Keratinocyte (primary cell): Measurements from ENCODE around the gene DGKH. TPM values are rescaled to one million over a fixed set of nuclear protein-coding genes. Genes with fewer than 3 reads are reported as not detected.
A peak's percentile ranks its signal among the peaks of the same experiment; 100 is the strongest.

Experiments
- DNase-seq: peaks from one replicate; pipeline ENCODE4 v3.0.0-alpha.2; 2011; ENCODE audit warnings: low read depth, missing footprints, low spot score
- FAIRE-seq: peaks from 2 replicates; lab custom pipeline; 2011; peaks lifted over from hg19 to GRCh38; lab: Jason Lieb, UNC
- H2AFZ ChIP-seq: 2 replicates; pipeline ENCODE4 v1.6.0; 2012; ENCODE audit warnings: low read length, control low read depth, inconsistent platforms; ENCODE audit not compliant: control insufficient read depth
- H3K27ac ChIP-seq: 2 replicates; pipeline ENCODE4 v1.5.1; 2011; ENCODE audit warnings: low read length; ENCODE audit not compliant: control insufficient read depth, insufficient read depth
- H3K27me3 ChIP-seq: 3 replicates; pipeline ENCODE4 v1.6.0; 2011; ENCODE audit warnings: low read length; ENCODE audit not compliant: control insufficient read depth, insufficient read depth; ENCODE audit errors: extremely low read depth
- H3K36me3 ChIP-seq, 2 experiments: 2 replicates in 1 of 2; 3 replicates in 1 of 2; pipeline ENCODE4 v1.5.1; 2011; ENCODE audit warnings: low read length in 2 of 2, mild to moderate bottlenecking in 1 of 2; ENCODE audit not compliant: control insufficient read depth in 2 of 2, insufficient read depth in 2 of 2; ENCODE audit errors: extremely low read depth in 1 of 2
- H3K4me1 ChIP-seq: 3 replicates; pipeline ENCODE4 v1.5.1; 2011; ENCODE audit warnings: low read length; ENCODE audit not compliant: control insufficient read depth, insufficient read depth; ENCODE audit errors: extremely low read depth
- H3K4me2 ChIP-seq: 3 replicates; pipeline ENCODE4 v1.6.0; 2011; ENCODE audit warnings: low read depth, low read length; ENCODE audit not compliant: control insufficient read depth, insufficient read depth; ENCODE audit errors: extremely low read depth
- H3K4me3 ChIP-seq, 3 experiments: fragments of 200-600 bp in 1 of 3; sonication (generic) in 1 of 3; 2 replicates in 2 of 3; 3 replicates in 1 of 3; pipeline ENCODE4 v1.5.1; 2011 to 2016; ENCODE audit warnings: low read length in 3 of 3, mild to moderate bottlenecking in 3 of 3, control low read depth in 2 of 3, inconsistent platforms in 1 of 3, low read depth in 1 of 3, mixed read lengths in 1 of 3, mixed run types in 1 of 3, moderate library complexity in 1 of 3; ENCODE audit not compliant: control insufficient read depth in 2 of 3, insufficient read depth in 2 of 3; ENCODE audit errors: extremely low read depth in 1 of 3
- H3K79me2 ChIP-seq: 2 replicates; pipeline ENCODE4 v1.6.0; 2012; ENCODE audit warnings: low read length; ENCODE audit not compliant: control insufficient read depth, insufficient read depth
- H3K9ac ChIP-seq: 3 replicates; pipeline ENCODE4 v1.6.0; 2011; ENCODE audit warnings: low read length; ENCODE audit not compliant: control insufficient read depth, insufficient read depth; ENCODE audit errors: extremely low read depth
- H3K9me1 ChIP-seq: 3 replicates; pipeline ENCODE4 v1.6.0; 2011; ENCODE audit warnings: low read length; ENCODE audit not compliant: control insufficient read depth, insufficient read depth; ENCODE audit errors: extremely low read depth
- H3K9me3 ChIP-seq: 2 replicates; pipeline ENCODE4 v1.5.1; 2012; ENCODE audit warnings: low read depth, low read length; ENCODE audit not compliant: control insufficient read depth
- H4K20me1 ChIP-seq: 3 replicates; pipeline ENCODE4 v1.6.0; 2011; ENCODE audit warnings: low read length; ENCODE audit not compliant: control insufficient read depth, insufficient read depth; ENCODE audit errors: extremely low read depth
- EZH2 ChIP-seq: IDR thresholded peaks from one replicate; pipeline ENCODE4 v1.6.1; 2012; ENCODE audit warnings: inconsistent platforms, mild to moderate bottlenecking, low read length, moderate library complexity
- dilution Hi-C: fragments of 300-500 bp; cut with MboI; formaldehyde crosslinking; loops from one replicate; pipeline ENCODE4 v1.7.0; 2020; ENCODE audit warnings: low sequenced_read_pairs; ENCODE audit not compliant: extremely low pct_ligation_motif_present
- polyA plus RNA-seq, 5 experiments: library from polyadenylated mRNA; depleted of rRNA in 3 of 5; stranded (reverse) in 3 of 5; stranded (forward) in 1 of 5; unstranded in 1 of 5; fragments of >200 nt; gene quantifications; 1 replicate in 1 of 5; 2 replicates in 3 of 5; 3 replicates in 1 of 5; pipeline versions ENCODE4 v1.2.1 to v1.2.3, GENCODE V29; 2011 to 2012; ENCODE audit warnings: missing spikeins in 2 of 5, low read depth in 1 of 5, low replicate concordance in 1 of 5
- TF ChIP-seq, protein P1 (sequence below), 3 experiments: IDR thresholded peaks in 1 of 3; conservative IDR thresholded peaks in 1 of 3; optimal IDR thresholded peaks in 1 of 3; 2 replicates in 2 of 3; 3 replicates in 1 of 3; pipeline versions ENCODE3 to v1.5.1; 2011; ENCODE audit warnings: low read length in 3 of 3, mild to moderate bottlenecking in 3 of 3, moderate library complexity in 2 of 3, control low read depth in 1 of 3, inconsistent platforms in 1 of 3; ENCODE audit not compliant: insufficient read depth in 2 of 3; ENCODE audit errors: extremely low read depth in 1 of 3

Gene DGKH
- polyA plus RNA-seq, 1 donor (not counting 4 experiments of a cell fraction or from before 2014, with no cell fraction given), result 12.8 TPM

GRCh38 chr13:42275506-42275905, 227.1 kb downstream of the DGKH start:
- H3K9ac ChIP-seq, result no peak overlapping the region
- no peak overlapping the region for H3K4me3 ChIP-seq
- peak; percentile 9 for FAIRE-seq
- no peak overlapping the region for H3K4me2 ChIP-seq
- H3K9me1 ChIP-seq, result no peaks in the 10 kb centered on the region
- H3K27me3 ChIP-seq, result no peaks in the 10 kb centered on the region
- H3K27ac ChIP-seq, result no peak overlapping the region
- H4K20me1 ChIP-seq, result no peaks in the 10 kb centered on the region
- peaks cover 24% of the 10 kb centered on the region for H3K79me2 ChIP-seq
- no peaks in the 10 kb centered on the region for H3K36me3 ChIP-seq
- H2AFZ ChIP-seq, result no peak overlapping the region
- dilution Hi-C loops, result no loop called here
- no peak for TF ChIP-seq EZH2
- TF ChIP-seq, protein P1, sequence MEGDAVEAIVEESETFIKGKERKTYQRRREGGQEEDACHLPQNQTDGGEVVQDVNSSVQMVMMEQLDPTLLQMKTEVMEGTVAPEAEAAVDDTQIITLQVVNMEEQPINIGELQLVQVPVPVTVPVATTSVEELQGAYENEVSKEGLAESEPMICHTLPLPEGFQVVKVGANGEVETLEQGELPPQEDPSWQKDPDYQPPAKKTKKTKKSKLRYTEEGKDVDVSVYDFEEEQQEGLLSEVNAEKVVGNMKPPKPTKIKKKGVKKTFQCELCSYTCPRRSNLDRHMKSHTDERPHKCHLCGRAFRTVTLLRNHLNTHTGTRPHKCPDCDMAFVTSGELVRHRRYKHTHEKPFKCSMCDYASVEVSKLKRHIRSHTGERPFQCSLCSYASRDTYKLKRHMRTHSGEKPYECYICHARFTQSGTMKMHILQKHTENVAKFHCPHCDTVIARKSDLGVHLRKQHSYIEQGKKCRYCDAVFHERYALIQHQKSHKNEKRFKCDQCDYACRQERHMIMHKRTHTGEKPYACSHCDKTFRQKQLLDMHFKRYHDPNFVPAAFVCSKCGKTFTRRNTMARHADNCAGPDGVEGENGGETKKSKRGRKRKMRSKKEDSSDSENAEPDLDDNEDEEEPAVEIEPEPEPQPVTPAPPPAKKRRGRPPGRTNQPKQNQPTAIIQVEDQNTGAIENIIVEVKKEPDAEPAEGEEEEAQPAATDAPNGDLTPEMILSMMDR (optimal IDR thresholded peaks at IDR 0.05 in 1 of 3, IDR thresholded peaks at IDR 0.05 in 1 of 3, conservative IDR thresholded peaks at IDR 0.05 in 1 of 3; ENCODE audit: extremely low read depth in 1 of 3, insufficient read depth in 2 of 3, low read length in 3 of 3), result no peak
- no peaks in the 10 kb centered on the region for H3K9me3 ChIP-seq
- peaks cover 17% of the 10 kb centered on the region for H3K4me1 ChIP-seq
- DNase-seq, result no peak

GRCh38 chr13:42276683-42277082, 228.2 kb downstream of the DGKH start:
- dilution Hi-C loops, result no loop called here
- H3K9me1 ChIP-seq, result no peaks in the 10 kb centered on the region
- H2AFZ ChIP-seq, result no peak overlapping the region
- no peak overlapping the region for H3K27ac ChIP-seq
- no peak for FAIRE-seq
- H3K4me2 ChIP-seq, result no peak overlapping the region
- DNase-seq, result no peak
- H3K9ac ChIP-seq, result no peak overlapping the region
- H3K4me1 ChIP-seq, result peaks cover 17% of the 10 kb centered on the region
- H3K79me2 ChIP-seq, result peaks cover 24% of the 10 kb centered on the region
- H3K27me3 ChIP-seq, result no peaks in the 10 kb centered on the region
- TF ChIP-seq, protein P1 (optimal IDR thresholded peaks at IDR 0.05 in 1 of 3, IDR thresholded peaks at IDR 0.05 in 1 of 3, conservative IDR thresholded peaks at IDR 0.05 in 1 of 3; ENCODE audit: extremely low read depth in 1 of 3, insufficient read depth in 2 of 3, low read length in 3 of 3), result no peak
- no peak for TF ChIP-seq EZH2
- H3K4me3 ChIP-seq, result no peak overlapping the region
- H3K36me3 ChIP-seq, result no peaks in the 10 kb centered on the region
- H3K9me3 ChIP-seq, result no peaks in the 10 kb centered on the region
- no peaks in the 10 kb centered on the region for H4K20me1 ChIP-seq
